ENCODE data around the gene NT5C1A.

NT5C1A gene

GRCh38 chr1:39625462-39626273, 46.2 kb downstream of the NT5C1A start:
- ATAC-seq: peak; percentile 56
- TF ChIP-seq ZFP30 (CRISPR knock-in tag; IDR thresholded peaks at IDR 0.05) (no peak), ZFP3 (CRISPR knock-in tag; IDR thresholded peaks at IDR 0.05) (no peak), ZC3H10 (CRISPR knock-in tag; IDR thresholded peaks at IDR 0.05) (no peak), TCF4 (CRISPR knock-in tag; IDR thresholded peaks at IDR 0.05; ENCODE audit: borderline replicate concordance) (no peak), ISL1 (CRISPR knock-in tag; IDR thresholded peaks at IDR 0.05) (no peak), ZNF8 (CRISPR knock-in tag; IDR thresholded peaks at IDR 0.05) (no peak), TOX (CRISPR knock-in tag; IDR thresholded peaks at IDR 0.05; ENCODE audit: borderline replicate concordance) (no peak), CSDC2 (CRISPR knock-in tag; IDR thresholded peaks at IDR 0.05) (no peak), ARNTL (CRISPR knock-in tag; IDR thresholded peaks at IDR 0.05; ENCODE audit: borderline replicate concordance, low read depth) (no peak), BACH2 (CRISPR knock-in tag; IDR thresholded peaks at IDR 0.05; ENCODE audit: borderline replicate concordance) (no peak), ZNF565 (CRISPR knock-in tag; conservative IDR thresholded peaks at IDR 0.05; ENCODE audit: low read depth) (no peak), POU6F1 (CRISPR knock-in tag; IDR thresholded peaks at IDR 0.05; ENCODE audit: borderline replicate concordance, low read depth) (no peak), CREB5 (CRISPR knock-in tag; IDR thresholded peaks at IDR 0.05; ENCODE audit: low read depth) (no peak), RARB (CRISPR knock-in tag; IDR thresholded peaks at IDR 0.05) (no peak), ESRRG (CRISPR knock-in tag; IDR thresholded peaks at IDR 0.05) (no peak)

GRCh38 chr1:39625009-39625408, 46.9 kb downstream of the NT5C1A start:
- TF ChIP-seq CSDC2 (CRISPR knock-in tag; IDR thresholded peaks at IDR 0.05): no peak
- ATAC-seq: no peak; the same call in 2 of the 3 replicates

GRCh38 chr1:39623053-39623452, 48.9 kb downstream of the NT5C1A start:
- ATAC-seq: no peak
- TF ChIP-seq CREB5 (CRISPR knock-in tag; IDR thresholded peaks at IDR 0.05; ENCODE audit: low read depth) (no peak), POU6F1 (CRISPR knock-in tag; IDR thresholded peaks at IDR 0.05; ENCODE audit: borderline replicate concordance, low read depth) (no peak), ARNTL (CRISPR knock-in tag; IDR thresholded peaks at IDR 0.05; ENCODE audit: borderline replicate concordance, low read depth) (no peak), TCF4 (CRISPR knock-in tag; IDR thresholded peaks at IDR 0.05; ENCODE audit: borderline replicate concordance) (no peak), OSR1 (CRISPR knock-in tag; IDR thresholded peaks at IDR 0.05) (no peak), PPARA (CRISPR knock-in tag; IDR thresholded peaks at IDR 0.05; ENCODE audit: borderline replicate concordance) (no peak), ZNF565 (CRISPR knock-in tag; conservative IDR thresholded peaks at IDR 0.05; ENCODE audit: low read depth) (no peak), TSHZ2 (CRISPR knock-in tag; IDR thresholded peaks at IDR 0.05) (no peak), ZNF70 (CRISPR knock-in tag; IDR thresholded peaks at IDR 0.05) (no peak), ZNF8 (CRISPR knock-in tag; IDR thresholded peaks at IDR 0.05) (no peak)
